H1 (cell line): Measurements from ENCODE around the gene GLP1R. TPM values are rescaled to one million over a fixed set of nuclear protein-coding genes. Genes with fewer than 3 reads are reported as not detected.

ENCODE experiments used
- CBX5 ChIP-seq: fragments of 300-800, 300-1000 bp; sonication (generic); IDR thresholded peaks from 2 replicates; pipeline ENCODE4 v1.7.1; 2016; ENCODE audit warnings: antibody characterized with exemption, low read length, low read depth
- CREB1 ChIP-seq: IDR thresholded peaks from 2 replicates; pipeline ENCODE4 v1.6.1; 2012; ENCODE audit warnings: inconsistent platforms
- RXRA ChIP-seq: IDR thresholded peaks from 2 replicates; pipeline ENCODE4 v1.6.1; 2011; ENCODE audit warnings: low read depth, mild to moderate bottlenecking, low read length, moderate library complexity; ENCODE audit not compliant: insufficient read depth
- SIN3A ChIP-seq, 2 experiments: IDR thresholded peaks in 1 of 2; conservative IDR thresholded peaks in 1 of 2; 2 replicates each; pipeline ENCODE4 v1.6.1; 2011 to 2012; ENCODE audit warnings: low read length in 2 of 2, improper control_type of control experiment in 1 of 2, low read depth in 1 of 2, mild to moderate bottlenecking in 1 of 2
- YY1 ChIP-seq: IDR thresholded peaks from 2 replicates; pipeline ENCODE4 v1.6.1; 2011; ENCODE audit warnings: low read depth, mild to moderate bottlenecking, low read length
- polyA plus RNA-seq, 7 experiments: library from polyadenylated mRNA; depleted of rRNA in 3 of 7; stranded (reverse) in 5 of 7; unstranded in 2 of 7; fragments of >200 nt in 5 of 7; fragments of 200-250 nt in 2 of 7; gene quantifications; 1 replicate in 5 of 7; 2 replicates in 1 of 7; 4 replicates in 1 of 7; pipeline versions ENCODE4 v1.2.1 to v1.2.3, GENCODE V29; 2011 to 2013; ENCODE audit warnings: missing spikeins in 2 of 7, mixed read lengths in 2 of 7
- total RNA-seq: library from RNA; stranded (reverse); fragmentation: NEBNext Ultra II Directional; extraction: Animal tissue kit (Norgen Biotek cat#: 25700); gene quantifications from 2 replicates; pipeline ENCODE4 v1.2.1, GENCODE V29; 2021
- TF ChIP-seq, protein P1 (sequence below): fragments of 300-600 bp; sonication (generic); IDR thresholded peaks from 2 replicates; pipeline ENCODE4 v1.7.1; 2012; ENCODE audit warnings: low read length, moderate library complexity, mild to moderate bottlenecking, inconsistent platforms; ENCODE audit not compliant: insufficient replicate concordance
- TF ChIP-seq, protein P2 (sequence below): IDR thresholded peaks from 2 replicates; pipeline ENCODE4 v1.6.1; 2012; ENCODE audit warnings: inconsistent platforms

The GLP1R gene
- total and polyA plus RNA-seq, 2 of the 8 experiments (the other 6 are each of a cell fraction or from before 2014, with no cell fraction given) = 2.6 to 2.7 TPM

DNA sequence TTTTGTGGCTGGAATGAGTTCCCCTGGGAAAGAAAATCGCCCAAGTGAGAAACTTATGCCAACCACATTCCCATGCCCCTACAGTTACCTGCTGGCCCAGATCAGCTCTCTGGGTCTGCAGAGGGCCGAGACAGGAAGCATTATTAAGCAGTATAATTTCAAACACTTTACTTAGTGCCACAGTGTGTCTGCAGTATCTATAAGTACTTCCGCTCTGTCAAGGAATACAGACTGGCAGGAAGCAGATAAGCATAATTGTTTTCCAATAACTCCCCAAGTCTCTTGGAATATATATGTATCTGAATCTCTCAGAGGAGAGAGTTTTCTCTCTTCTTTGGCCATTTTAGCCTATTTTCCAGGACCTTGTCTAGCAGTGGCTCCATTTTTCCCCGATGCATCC is 41.5 kb downstream of the GLP1R start (continued):
- TF ChIP-seq, protein P1, sequence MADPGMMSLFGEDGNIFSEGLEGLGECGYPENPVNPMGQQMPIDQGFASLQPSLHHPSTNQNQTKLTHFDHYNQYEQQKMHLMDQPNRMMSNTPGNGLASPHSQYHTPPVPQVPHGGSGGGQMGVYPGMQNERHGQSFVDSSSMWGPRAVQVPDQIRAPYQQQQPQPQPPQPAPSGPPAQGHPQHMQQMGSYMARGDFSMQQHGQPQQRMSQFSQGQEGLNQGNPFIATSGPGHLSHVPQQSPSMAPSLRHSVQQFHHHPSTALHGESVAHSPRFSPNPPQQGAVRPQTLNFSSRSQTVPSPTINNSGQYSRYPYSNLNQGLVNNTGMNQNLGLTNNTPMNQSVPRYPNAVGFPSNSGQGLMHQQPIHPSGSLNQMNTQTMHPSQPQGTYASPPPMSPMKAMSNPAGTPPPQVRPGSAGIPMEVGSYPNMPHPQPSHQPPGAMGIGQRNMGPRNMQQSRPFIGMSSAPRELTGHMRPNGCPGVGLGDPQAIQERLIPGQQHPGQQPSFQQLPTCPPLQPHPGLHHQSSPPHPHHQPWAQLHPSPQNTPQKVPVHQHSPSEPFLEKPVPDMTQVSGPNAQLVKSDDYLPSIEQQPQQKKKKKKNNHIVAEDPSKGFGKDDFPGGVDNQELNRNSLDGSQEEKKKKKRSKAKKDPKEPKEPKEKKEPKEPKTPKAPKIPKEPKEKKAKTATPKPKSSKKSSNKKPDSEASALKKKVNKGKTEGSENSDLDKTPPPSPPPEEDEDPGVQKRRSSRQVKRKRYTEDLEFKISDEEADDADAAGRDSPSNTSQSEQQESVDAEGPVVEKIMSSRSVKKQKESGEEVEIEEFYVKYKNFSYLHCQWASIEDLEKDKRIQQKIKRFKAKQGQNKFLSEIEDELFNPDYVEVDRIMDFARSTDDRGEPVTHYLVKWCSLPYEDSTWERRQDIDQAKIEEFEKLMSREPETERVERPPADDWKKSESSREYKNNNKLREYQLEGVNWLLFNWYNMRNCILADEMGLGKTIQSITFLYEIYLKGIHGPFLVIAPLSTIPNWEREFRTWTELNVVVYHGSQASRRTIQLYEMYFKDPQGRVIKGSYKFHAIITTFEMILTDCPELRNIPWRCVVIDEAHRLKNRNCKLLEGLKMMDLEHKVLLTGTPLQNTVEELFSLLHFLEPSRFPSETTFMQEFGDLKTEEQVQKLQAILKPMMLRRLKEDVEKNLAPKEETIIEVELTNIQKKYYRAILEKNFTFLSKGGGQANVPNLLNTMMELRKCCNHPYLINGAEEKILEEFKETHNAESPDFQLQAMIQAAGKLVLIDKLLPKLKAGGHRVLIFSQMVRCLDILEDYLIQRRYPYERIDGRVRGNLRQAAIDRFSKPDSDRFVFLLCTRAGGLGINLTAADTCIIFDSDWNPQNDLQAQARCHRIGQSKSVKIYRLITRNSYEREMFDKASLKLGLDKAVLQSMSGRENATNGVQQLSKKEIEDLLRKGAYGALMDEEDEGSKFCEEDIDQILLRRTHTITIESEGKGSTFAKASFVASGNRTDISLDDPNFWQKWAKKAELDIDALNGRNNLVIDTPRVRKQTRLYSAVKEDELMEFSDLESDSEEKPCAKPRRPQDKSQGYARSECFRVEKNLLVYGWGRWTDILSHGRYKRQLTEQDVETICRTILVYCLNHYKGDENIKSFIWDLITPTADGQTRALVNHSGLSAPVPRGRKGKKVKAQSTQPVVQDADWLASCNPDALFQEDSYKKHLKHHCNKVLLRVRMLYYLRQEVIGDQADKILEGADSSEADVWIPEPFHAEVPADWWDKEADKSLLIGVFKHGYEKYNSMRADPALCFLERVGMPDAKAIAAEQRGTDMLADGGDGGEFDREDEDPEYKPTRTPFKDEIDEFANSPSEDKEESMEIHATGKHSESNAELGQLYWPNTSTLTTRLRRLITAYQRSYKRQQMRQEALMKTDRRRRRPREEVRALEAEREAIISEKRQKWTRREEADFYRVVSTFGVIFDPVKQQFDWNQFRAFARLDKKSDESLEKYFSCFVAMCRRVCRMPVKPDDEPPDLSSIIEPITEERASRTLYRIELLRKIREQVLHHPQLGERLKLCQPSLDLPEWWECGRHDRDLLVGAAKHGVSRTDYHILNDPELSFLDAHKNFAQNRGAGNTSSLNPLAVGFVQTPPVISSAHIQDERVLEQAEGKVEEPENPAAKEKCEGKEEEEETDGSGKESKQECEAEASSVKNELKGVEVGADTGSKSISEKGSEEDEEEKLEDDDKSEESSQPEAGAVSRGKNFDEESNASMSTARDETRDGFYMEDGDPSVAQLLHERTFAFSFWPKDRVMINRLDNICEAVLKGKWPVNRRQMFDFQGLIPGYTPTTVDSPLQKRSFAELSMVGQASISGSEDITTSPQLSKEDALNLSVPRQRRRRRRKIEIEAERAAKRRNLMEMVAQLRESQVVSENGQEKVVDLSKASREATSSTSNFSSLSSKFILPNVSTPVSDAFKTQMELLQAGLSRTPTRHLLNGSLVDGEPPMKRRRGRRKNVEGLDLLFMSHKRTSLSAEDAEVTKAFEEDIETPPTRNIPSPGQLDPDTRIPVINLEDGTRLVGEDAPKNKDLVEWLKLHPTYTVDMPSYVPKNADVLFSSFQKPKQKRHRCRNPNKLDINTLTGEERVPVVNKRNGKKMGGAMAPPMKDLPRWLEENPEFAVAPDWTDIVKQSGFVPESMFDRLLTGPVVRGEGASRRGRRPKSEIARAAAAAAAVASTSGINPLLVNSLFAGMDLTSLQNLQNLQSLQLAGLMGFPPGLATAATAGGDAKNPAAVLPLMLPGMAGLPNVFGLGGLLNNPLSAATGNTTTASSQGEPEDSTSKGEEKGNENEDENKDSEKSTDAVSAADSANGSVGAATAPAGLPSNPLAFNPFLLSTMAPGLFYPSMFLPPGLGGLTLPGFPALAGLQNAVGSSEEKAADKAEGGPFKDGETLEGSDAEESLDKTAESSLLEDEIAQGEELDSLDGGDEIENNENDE = no peak
- no peak for TF ChIP-seq YY1
- TF ChIP-seq CBX5 = no peak
- TF ChIP-seq CREB1 = no peak
- TF ChIP-seq SIN3A (conservative IDR thresholded peaks at IDR 0.05 in 1 of 2, IDR thresholded peaks at IDR 0.05 in 1 of 2; ENCODE audit: low read depth in 1 of 2, low read length in 2 of 2) = no peak
- TF ChIP-seq RXRA = no peak
- TF ChIP-seq, protein P2, sequence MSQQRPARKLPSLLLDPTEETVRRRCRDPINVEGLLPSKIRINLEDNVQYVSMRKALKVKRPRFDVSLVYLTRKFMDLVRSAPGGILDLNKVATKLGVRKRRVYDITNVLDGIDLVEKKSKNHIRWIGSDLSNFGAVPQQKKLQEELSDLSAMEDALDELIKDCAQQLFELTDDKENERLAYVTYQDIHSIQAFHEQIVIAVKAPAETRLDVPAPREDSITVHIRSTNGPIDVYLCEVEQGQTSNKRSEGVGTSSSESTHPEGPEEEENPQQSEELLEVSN = no peak
